ENCODE data around the gene CCDC136.

- TF ChIP-seq CTCF (IDR thresholded peaks at IDR 0.05; ENCODE audit: low read length) (no peak), EZH2 (IDR thresholded peaks at IDR 0.05; ENCODE audit: borderline replicate concordance, low read length) (no peak)
Observed at GRCh38 chr7:128836729-128837348, 45.1 kb downstream of the CCDC136 start.

Data from OCI-LY1 (cell line).